Osteocyte (in vitro differentiated cells): ENCODE results near the gene CIAO3. TPM values are rescaled to one million over a fixed set of nuclear protein-coding genes. Genes with fewer than 3 reads are reported as not detected.
A peak's percentile ranks its signal among the peaks of the same experiment; 100 is the strongest.

Experiments used
- DNase-seq: peaks from one replicate; pipeline ENCODE4 v3.0.0; 2021; ENCODE audit warnings: mixed read lengths; ENCODE audit not compliant: unreplicated experiment; ENCODE audit errors: extremely low spot score
- H3K27ac Mint-ChIP-seq: one replicate; pipeline ENCODE4 v1.8.0; 2021; ENCODE audit warnings: mild to moderate bottlenecking, mixed read lengths; ENCODE audit not compliant: unreplicated experiment
- H3K27me3 Mint-ChIP-seq: one replicate; pipeline ENCODE4 v1.8.0; 2021; ENCODE audit warnings: mixed read lengths; ENCODE audit not compliant: unreplicated experiment
- H3K36me3 Mint-ChIP-seq: one replicate; pipeline ENCODE4 v1.8.0; 2021; ENCODE audit warnings: mixed read lengths; ENCODE audit not compliant: unreplicated experiment
- H3K4me1 Mint-ChIP-seq: one replicate; pipeline ENCODE4 v1.8.0; 2021; ENCODE audit warnings: mixed read lengths; ENCODE audit not compliant: unreplicated experiment
- H3K4me3 Mint-ChIP-seq: one replicate; pipeline ENCODE4 v1.8.0; 2021; ENCODE audit warnings: mild to moderate bottlenecking, moderate library complexity, mixed read lengths; ENCODE audit not compliant: unreplicated experiment
- H3K9me3 Mint-ChIP-seq: one replicate; pipeline ENCODE4 v1.8.0; 2021; ENCODE audit warnings: mixed read lengths; ENCODE audit not compliant: unreplicated experiment
- total RNA-seq: library from RNA; stranded (reverse); gene quantifications from 2 replicates; pipeline ENCODE4 v1.2.1, GENCODE V29; 2021
- TF ChIP-seq, protein P1 (sequence below): fragments of 200-600 bp; sonication (generic); IDR thresholded peaks from 2 replicates; pipeline ENCODE4 v1.5.0; 2021; ENCODE audit warnings: antibody characterized with exemption, mild to moderate bottlenecking, moderate library complexity

Gene CIAO3
- total RNA-seq, 1 donor from 2014 or later: 31.4 TPM

DNA sequence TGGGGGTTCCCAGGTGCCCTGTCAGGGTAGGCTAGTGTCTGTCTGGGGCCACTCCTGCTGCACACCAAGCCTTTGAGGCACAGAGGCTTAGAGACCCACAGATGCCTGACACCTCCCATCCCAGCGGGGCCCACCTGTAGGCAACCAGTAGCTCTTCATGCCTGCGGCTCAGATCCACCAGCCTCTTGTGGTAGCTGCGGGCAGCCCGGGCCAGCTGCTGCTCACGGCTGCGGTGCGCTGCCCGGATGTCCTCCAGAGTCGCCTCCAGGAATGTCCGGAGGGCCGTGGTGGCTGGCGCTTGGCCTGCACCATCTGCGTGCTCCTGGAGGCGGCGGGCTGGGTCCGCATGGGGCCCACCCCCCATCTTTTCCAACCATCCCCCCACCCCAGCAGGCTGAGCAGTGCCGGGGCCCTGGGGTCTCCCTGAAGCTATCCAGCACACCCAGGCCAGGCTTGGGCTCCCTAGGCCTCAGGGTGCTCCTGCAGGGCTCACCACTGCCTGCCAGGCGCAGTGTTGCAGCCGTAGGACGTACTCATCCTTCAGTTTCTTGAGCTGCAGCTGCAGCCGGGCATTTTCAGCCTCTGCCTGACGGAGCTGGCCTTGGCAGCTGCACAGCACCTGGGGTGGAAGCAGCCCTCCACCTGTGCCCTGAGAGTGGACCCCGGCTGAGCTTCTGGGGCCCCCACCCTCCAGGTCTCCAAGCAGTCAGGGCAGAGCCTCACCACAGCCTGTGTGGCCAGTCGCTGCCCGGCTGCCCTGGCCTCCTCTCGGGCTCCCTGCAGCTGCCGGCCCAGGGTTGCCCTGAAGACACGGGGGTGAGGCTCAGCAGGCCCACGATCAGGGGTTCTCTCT lies 16.4 kb downstream of the CIAO3 start:
- Mint-ChIP-seq H3K4me3 (no peak overlapping the region), H3K9me3 (no peaks in the 10 kb centered on the region), H3K27me3 (no peaks in the 10 kb centered on the region), H3K36me3 (no peaks in the 10 kb centered on the region), H3K27ac (no peak overlapping the region), H3K4me1 (peaks cover 13% of the 10 kb centered on the region)
- TF ChIP-seq, protein P1, sequence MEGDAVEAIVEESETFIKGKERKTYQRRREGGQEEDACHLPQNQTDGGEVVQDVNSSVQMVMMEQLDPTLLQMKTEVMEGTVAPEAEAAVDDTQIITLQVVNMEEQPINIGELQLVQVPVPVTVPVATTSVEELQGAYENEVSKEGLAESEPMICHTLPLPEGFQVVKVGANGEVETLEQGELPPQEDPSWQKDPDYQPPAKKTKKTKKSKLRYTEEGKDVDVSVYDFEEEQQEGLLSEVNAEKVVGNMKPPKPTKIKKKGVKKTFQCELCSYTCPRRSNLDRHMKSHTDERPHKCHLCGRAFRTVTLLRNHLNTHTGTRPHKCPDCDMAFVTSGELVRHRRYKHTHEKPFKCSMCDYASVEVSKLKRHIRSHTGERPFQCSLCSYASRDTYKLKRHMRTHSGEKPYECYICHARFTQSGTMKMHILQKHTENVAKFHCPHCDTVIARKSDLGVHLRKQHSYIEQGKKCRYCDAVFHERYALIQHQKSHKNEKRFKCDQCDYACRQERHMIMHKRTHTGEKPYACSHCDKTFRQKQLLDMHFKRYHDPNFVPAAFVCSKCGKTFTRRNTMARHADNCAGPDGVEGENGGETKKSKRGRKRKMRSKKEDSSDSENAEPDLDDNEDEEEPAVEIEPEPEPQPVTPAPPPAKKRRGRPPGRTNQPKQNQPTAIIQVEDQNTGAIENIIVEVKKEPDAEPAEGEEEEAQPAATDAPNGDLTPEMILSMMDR: no peak
- DNase-seq: no peak

DNA sequence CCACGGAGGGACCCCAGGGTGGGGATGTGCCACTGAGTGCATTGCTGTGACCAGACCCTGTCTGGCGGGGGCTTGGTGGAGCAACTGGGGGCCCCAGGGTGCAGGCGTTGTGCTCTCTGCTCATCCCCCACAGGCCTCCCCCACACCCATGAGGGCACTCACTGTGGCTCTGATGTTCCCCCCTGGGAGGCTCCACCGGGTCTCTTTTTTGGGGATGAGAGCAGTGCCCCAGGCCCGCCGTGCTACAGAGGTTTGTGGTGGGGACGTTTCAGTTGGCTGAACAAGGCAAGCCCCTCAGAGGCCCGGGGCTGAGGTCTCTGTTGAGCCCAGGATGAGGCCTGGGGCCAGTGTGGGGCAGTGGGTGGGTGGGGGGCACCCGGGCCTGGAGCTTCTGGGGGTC lies 17.1 kb downstream of the CIAO3 start:
- Mint-ChIP-seq H3K4me1 (peaks cover 16% of the 10 kb centered on the region), H3K9me3 (no peaks in the 10 kb centered on the region), H3K36me3 (no peaks in the 10 kb centered on the region), H3K27me3 (no peaks in the 10 kb centered on the region), H3K4me3 (no peak overlapping the region), H3K27ac (no peak overlapping the region)
- TF ChIP-seq, protein P1: no peak
- no peak for DNase-seq

DNA sequence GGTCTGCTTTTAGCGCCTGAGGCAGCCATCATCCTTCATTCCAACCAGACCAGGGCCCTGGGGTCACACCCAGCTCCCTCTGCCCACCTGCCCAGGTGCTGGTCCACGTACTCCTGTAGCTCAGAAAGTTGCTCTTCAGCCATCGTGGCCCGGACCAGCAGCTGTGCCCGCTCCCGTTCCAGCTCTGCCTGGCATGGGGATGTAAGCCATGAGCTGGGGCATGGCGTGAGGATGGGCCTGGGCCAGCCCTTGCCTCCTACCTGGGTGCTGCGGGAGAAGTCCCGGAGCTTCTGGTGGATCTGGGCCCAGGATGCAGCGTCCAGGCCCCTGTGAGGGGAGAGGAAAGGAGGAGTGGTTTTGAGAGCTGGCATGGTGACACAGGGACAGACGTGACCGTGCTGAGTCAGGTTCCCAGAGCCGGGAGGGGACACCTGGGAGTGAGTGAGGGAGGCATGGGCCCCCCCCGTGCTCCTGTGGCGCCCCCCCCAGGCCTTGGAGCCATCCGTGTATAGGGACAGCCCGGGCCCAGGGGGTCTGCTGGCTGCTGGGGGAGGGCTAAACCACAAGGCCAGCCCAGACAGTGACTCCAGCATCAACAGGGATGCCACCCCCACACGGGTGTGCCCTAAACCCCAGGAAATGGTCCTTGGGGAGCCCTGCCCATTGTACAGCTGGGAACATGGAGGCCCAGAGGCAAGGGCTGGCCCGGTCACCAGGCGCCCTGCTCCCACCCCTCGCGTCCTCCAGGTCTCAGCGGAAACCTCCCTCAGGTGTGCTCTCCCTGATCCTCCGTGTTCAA lies 17.8 kb downstream of the CIAO3 start:
- Mint-ChIP-seq H3K27me3 (no peaks in the 10 kb centered on the region), H3K4me1 (peaks cover 16% of the 10 kb centered on the region), H3K4me3 (peak overlapping the region; percentile 52), H3K36me3 (no peaks in the 10 kb centered on the region), H3K27ac (no peak overlapping the region), H3K9me3 (no peaks in the 10 kb centered on the region)
- DNase-seq: no peak
- TF ChIP-seq, protein P1: no peak

DNA sequence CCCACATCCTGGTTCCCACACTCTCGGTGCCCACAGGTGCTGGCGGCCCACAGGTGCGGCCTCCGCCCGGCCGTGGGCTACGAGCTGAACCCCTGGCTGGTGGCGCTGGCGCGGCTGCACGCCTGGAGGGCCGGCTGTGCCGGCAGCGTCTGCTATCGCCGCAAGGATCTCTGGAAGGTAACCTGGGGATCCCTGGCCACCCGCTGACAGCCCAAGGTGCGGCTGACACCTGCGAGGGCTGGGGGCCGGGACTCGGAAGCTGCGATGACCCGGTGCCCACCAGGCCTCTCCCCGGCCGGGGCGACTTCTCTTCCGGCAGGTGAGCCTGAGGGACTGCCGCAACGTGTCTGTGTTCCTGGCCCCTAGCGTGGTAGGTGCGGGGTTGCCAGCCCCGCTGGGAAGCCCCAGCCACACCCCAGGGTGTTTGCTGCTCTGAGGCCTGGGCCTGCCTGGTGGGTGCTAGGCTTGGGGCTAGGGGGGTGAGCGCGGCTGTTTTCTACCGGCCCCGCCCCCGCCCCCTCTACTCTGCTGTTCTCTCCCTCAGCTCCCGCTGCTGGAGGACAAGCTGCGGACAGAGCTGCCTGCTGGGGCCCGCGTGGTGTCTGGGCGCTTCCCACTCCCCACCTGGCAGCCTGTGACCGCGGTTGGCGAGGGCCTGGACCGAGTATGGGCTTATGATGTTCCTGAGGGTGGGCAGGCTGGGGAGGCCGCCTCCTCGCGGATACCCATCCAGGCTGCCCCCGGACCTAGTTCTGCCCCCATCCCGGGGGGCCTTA lies 18.8 kb downstream of the CIAO3 start:
- no peak overlapping the region for H3K27ac Mint-ChIP-seq
- H3K4me1 Mint-ChIP-seq: peaks cover 16% of the 10 kb centered on the region
- no peaks in the 10 kb centered on the region for H3K9me3 Mint-ChIP-seq
- TF ChIP-seq, protein P1: no peak
- DNase-seq: no peak
- no peaks in the 10 kb centered on the region for H3K36me3 Mint-ChIP-seq
- peak overlapping the region; percentile 52 for H3K4me3 Mint-ChIP-seq
- no peaks in the 10 kb centered on the region for H3K27me3 Mint-ChIP-seq
